ENCODE data around the gene SLC2A9. TPM values are rescaled to one million over a fixed set of nuclear protein-coding genes. Genes with fewer than 3 reads are reported as not detected.

SLC2A9 gene
- polyA plus RNA-seq, 1 donor from 2014 or later, result not detected

- Histone ChIP-seq H3K9me2 (ENCODE audit: insufficient read depth, low read length) (no peaks in the 10 kb centered on the region), H3K4me2 (ENCODE audit: low read length) (no peak overlapping the region), H3K27ac (ENCODE audit: low read length) (no peak overlapping the region), H3K4me3 (ENCODE audit: low read length) (no peak overlapping the region), H3K9me3 (ENCODE audit: low read length) (no peaks in the 10 kb centered on the region), H2AFZ (ENCODE audit: low read depth, low read length) (no peak overlapping the region), H3K27me3 (ENCODE audit: insufficient read depth, low read depth, low read length) (no peaks in the 10 kb centered on the region), H3K9ac (ENCODE audit: low read length) (no peak overlapping the region), H3F3A (ENCODE audit: insufficient read depth, low read length, poor library complexity, severe bottlenecking) (no peaks in the 10 kb centered on the region), H3K79me2 (replicated peaks; ENCODE audit: insufficient read depth, low read length) (no peaks in the 10 kb centered on the region), H3K36me3 (ENCODE audit: insufficient read depth, low read length) (no peaks in the 10 kb centered on the region), H4K20me1 (ENCODE audit: insufficient read depth) (no peaks in the 10 kb centered on the region)
- TF ChIP-seq POLR2AphosphoS5 (IDR thresholded peaks at IDR 0.05) (no peak), RAD21 (conservative IDR thresholded peaks at IDR 0.05) (no peak), CTCF (IDR thresholded peaks at IDR 0.05; ENCODE audit: poor library complexity, severe bottlenecking) (no peak), EZH2 (IDR thresholded peaks at IDR 0.05; ENCODE audit: borderline replicate concordance, insufficient read depth, low read length, poor library complexity, severe bottlenecking) (no peak), MXI1 (conservative IDR thresholded peaks at IDR 0.05; ENCODE audit: poor library complexity, severe bottlenecking) (no peak), TAF1 (IDR thresholded peaks at IDR 0.05; ENCODE audit: low read depth) (no peak), EP300 (conservative IDR thresholded peaks at IDR 0.05; ENCODE audit: poor library complexity, severe bottlenecking) (no peak), SMC3 (conservative IDR thresholded peaks at IDR 0.05; ENCODE audit: poor library complexity) (no peak)
- TF ChIP-seq, protein P1, sequence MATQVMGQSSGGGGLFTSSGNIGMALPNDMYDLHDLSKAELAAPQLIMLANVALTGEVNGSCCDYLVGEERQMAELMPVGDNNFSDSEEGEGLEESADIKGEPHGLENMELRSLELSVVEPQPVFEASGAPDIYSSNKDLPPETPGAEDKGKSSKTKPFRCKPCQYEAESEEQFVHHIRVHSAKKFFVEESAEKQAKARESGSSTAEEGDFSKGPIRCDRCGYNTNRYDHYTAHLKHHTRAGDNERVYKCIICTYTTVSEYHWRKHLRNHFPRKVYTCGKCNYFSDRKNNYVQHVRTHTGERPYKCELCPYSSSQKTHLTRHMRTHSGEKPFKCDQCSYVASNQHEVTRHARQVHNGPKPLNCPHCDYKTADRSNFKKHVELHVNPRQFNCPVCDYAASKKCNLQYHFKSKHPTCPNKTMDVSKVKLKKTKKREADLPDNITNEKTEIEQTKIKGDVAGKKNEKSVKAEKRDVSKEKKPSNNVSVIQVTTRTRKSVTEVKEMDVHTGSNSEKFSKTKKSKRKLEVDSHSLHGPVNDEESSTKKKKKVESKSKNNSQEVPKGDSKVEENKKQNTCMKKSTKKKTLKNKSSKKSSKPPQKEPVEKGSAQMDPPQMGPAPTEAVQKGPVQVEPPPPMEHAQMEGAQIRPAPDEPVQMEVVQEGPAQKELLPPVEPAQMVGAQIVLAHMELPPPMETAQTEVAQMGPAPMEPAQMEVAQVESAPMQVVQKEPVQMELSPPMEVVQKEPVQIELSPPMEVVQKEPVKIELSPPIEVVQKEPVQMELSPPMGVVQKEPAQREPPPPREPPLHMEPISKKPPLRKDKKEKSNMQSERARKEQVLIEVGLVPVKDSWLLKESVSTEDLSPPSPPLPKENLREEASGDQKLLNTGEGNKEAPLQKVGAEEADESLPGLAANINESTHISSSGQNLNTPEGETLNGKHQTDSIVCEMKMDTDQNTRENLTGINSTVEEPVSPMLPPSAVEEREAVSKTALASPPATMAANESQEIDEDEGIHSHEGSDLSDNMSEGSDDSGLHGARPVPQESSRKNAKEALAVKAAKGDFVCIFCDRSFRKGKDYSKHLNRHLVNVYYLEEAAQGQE (IDR thresholded peaks at IDR 0.05; ENCODE audit: borderline replicate concordance), result no peak
Observed at GRCh38 chr4:10009861-10010500, 11.3 kb downstream of the SLC2A9 start.

DNA sequence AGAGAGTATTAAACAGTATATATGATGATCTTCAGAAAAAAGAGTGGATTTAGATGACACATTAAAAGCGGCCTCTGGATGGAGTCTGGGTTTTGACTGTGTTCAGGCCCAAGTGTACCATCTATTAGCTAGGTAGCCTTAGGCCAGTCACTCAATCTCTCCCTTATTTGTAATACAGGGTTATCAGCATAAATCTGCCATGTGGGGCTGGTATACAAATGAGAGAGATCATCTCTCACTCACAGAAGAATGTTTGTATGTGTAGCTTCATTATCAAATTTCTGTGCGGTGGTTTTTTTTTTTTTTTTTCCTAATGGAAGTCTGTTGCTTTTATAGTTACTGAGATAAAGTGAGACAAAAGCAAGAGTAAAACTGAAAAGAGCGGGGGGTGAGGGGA, 12.7 kb downstream of the SLC2A9 start:
- no peak overlapping the region for H2AFZ ChIP-seq (ENCODE audit: low read depth, low read length)
- no peak overlapping the region for H3K9ac ChIP-seq (ENCODE audit: low read length)
- H3K9me3 ChIP-seq (ENCODE audit: low read length), result no peaks in the 10 kb centered on the region
- no peaks in the 10 kb centered on the region for H3K27me3 ChIP-seq (ENCODE audit: insufficient read depth, low read depth, low read length)
- no peak overlapping the region for H3K4me2 ChIP-seq (ENCODE audit: low read length)
- H3K27ac ChIP-seq (ENCODE audit: low read length), result no peak overlapping the region
- no peaks in the 10 kb centered on the region for H3K36me3 ChIP-seq (ENCODE audit: insufficient read depth, low read length)
- H3K79me2 ChIP-seq (replicated peaks; ENCODE audit: insufficient read depth, low read length), result no peaks in the 10 kb centered on the region
- no peaks in the 10 kb centered on the region for H3F3A ChIP-seq (ENCODE audit: insufficient read depth, low read length, poor library complexity, severe bottlenecking)
- H3K9me2 ChIP-seq (ENCODE audit: insufficient read depth, low read length), result no peaks in the 10 kb centered on the region
- no peaks in the 10 kb centered on the region for H4K20me1 ChIP-seq (ENCODE audit: insufficient read depth)
- TF ChIP-seq CTCF (IDR thresholded peaks at IDR 0.05; ENCODE audit: poor library complexity, severe bottlenecking), result no peak
- TF ChIP-seq TAF1 (IDR thresholded peaks at IDR 0.05; ENCODE audit: low read depth), result no peak
- TF ChIP-seq SMC3 (conservative IDR thresholded peaks at IDR 0.05; ENCODE audit: poor library complexity), result no peak
- no peak for TF ChIP-seq RAD21 (conservative IDR thresholded peaks at IDR 0.05)
- no peak for TF ChIP-seq MXI1 (conservative IDR thresholded peaks at IDR 0.05; ENCODE audit: poor library complexity, severe bottlenecking)
- TF ChIP-seq, protein P1 (IDR thresholded peaks at IDR 0.05; ENCODE audit: borderline replicate concordance), result no peak
- no peak for TF ChIP-seq POLR2AphosphoS5 (IDR thresholded peaks at IDR 0.05)
- no peak for TF ChIP-seq EZH2 (IDR thresholded peaks at IDR 0.05; ENCODE audit: borderline replicate concordance, insufficient read depth, low read length, poor library complexity, severe bottlenecking)
- no peak for TF ChIP-seq EP300 (conservative IDR thresholded peaks at IDR 0.05; ENCODE audit: poor library complexity, severe bottlenecking)
- H3K4me3 ChIP-seq (ENCODE audit: low read length), result no peak overlapping the region
